Endothelial cell of umbilical vein (primary cell): ENCODE data around the gene PCDHGA8. TPM values are rescaled to one million over a fixed set of nuclear protein-coding genes. Genes with fewer than 3 reads are reported as not detected.
"Not testable (repeated sequence)": the region's sequence is repeated elsewhere in the genome, so short reads cannot be mapped to it uniquely, and the experiment has no call there.

ENCODE experiments used
- BruUV-seq: library from RNA; stranded (reverse); fragments of 400-500 nt; replicated peaks from 2 replicates; lab custom pipeline; 2021; lab: Mats Ljungman, UMichigan
- CTCF ChIA-PET: fragments of 300-600, 350-600 bp; sonication (Branson Sonifier 250); formaldehyde crosslinking; loops from one replicate; lab custom pipeline; 2021; ENCODE audit warnings: antibody characterized with exemption, inconsistent platforms; lab: Charles Lee
- POLR2A ChIA-PET: fragments of 300-600, 350-600 bp; sonication (Branson Sonifier 250); formaldehyde crosslinking; loops from one replicate; lab custom pipeline; 2021; ENCODE audit warnings: antibody characterized with exemption, inconsistent platforms; lab: Charles Lee
- DNase-seq: peaks from one replicate; pipeline ENCODE4 v3.0.0-alpha.2; 2011; ENCODE audit warnings: low read depth, low spot score
- FAIRE-seq: peaks from 2 replicates; lab custom pipeline; 2011; peaks lifted over from hg19 to GRCh38; lab: Jason Lieb, UNC
- H2AFZ ChIP-seq: 2 replicates; pipeline ENCODE4 v1.6.0; 2012; ENCODE audit warnings: low read depth, low read length, control low read depth, inconsistent platforms
- H3K27ac ChIP-seq: 2 replicates; pipeline ENCODE4 v1.5.1; 2011; ENCODE audit warnings: low read depth, mild to moderate bottlenecking, control low read depth, low read length, moderate library complexity; ENCODE audit not compliant: insufficient read depth
- H3K27me3 ChIP-seq, 2 experiments: 2 replicates each; pipeline versions ENCODE4 v1.6.0 to v1.6.1; 2011; ENCODE audit warnings: low read length in 2 of 2, mixed read lengths in 1 of 2; ENCODE audit not compliant: control insufficient read depth in 2 of 2, insufficient read depth in 2 of 2
- H3K36me3 ChIP-seq, 2 experiments: 2 replicates in 1 of 2; 3 replicates in 1 of 2; pipeline ENCODE4 v1.5.1; 2011; ENCODE audit warnings: low read length in 2 of 2, mild to moderate bottlenecking in 1 of 2, moderate library complexity in 1 of 2; ENCODE audit not compliant: control insufficient read depth in 2 of 2, insufficient read depth in 2 of 2; ENCODE audit errors: extremely low read depth in 1 of 2
- H3K4me1 ChIP-seq: 3 replicates; pipeline ENCODE4 v1.5.1; 2011; ENCODE audit warnings: mild to moderate bottlenecking, low read length; ENCODE audit not compliant: control insufficient read depth, insufficient read depth; ENCODE audit errors: extremely low read depth
- H3K4me2 ChIP-seq: 2 replicates; pipeline ENCODE4 v1.6.1; 2011; ENCODE audit warnings: low read length, control low read depth, mixed read lengths; ENCODE audit not compliant: insufficient read depth
- H3K4me3 ChIP-seq, 3 experiments: fragments of 200-600 bp in 1 of 3; sonication (generic), shearing (Covaris generic) in 1 of 3; replicated peaks in 1 of 3; 2 replicates each; pipeline ENCODE4 v1.5.1; 2011 to 2016; ENCODE audit warnings: control low read depth in 3 of 3, low read length in 3 of 3, mild to moderate bottlenecking in 2 of 3, inconsistent platforms in 1 of 3, low read depth in 1 of 3, moderate library complexity in 1 of 3; ENCODE audit not compliant: insufficient read depth in 1 of 3
- H3K79me2 ChIP-seq: 2 replicates; pipeline ENCODE4 v1.6.0; 2012; ENCODE audit warnings: low read length, inconsistent platforms; ENCODE audit not compliant: control insufficient read depth, insufficient read depth
- H3K9ac ChIP-seq: replicated peaks from 2 replicates; pipeline ENCODE3; 2011; ENCODE audit warnings: low read length, control low read depth; ENCODE audit not compliant: insufficient read depth; ENCODE audit errors: extremely low read depth
- H3K9me1 ChIP-seq: replicated peaks from 3 replicates; pipeline ENCODE4 v1.6.0; 2011; ENCODE audit warnings: mild to moderate bottlenecking, low read length; ENCODE audit not compliant: control insufficient read depth, insufficient read depth; ENCODE audit errors: extremely low read depth
- H3K9me3 ChIP-seq: replicated peaks from 2 replicates; pipeline ENCODE4 v1.5.1; 2012; ENCODE audit warnings: low read length, inconsistent platforms; ENCODE audit not compliant: control insufficient read depth, insufficient read depth
- H4K20me1 ChIP-seq: replicated peaks from 2 replicates; pipeline ENCODE3; 2011; ENCODE audit warnings: mild to moderate bottlenecking, low read length; ENCODE audit not compliant: control insufficient read depth, insufficient read depth; ENCODE audit errors: extremely low read depth
- CTCF ChIP-seq, 2 donors: IDR thresholded peaks; 1 replicate in 1 of 2; 2 replicates in 1 of 2; pipeline ENCODE4 v1.5.1; 2011; ENCODE audit warnings: low read length in 2 of 2, mild to moderate bottlenecking in 2 of 2, moderate library complexity in 2 of 2, control low read depth in 1 of 2, inconsistent platforms in 1 of 2, low read depth in 1 of 2; ENCODE audit not compliant: insufficient read depth in 1 of 2; ENCODE audit errors: extremely low read depth in 1 of 2
- EZH2 ChIP-seq: IDR thresholded peaks from 2 replicates; pipeline ENCODE4 v1.6.1; 2012; ENCODE audit warnings: borderline replicate concordance, low read depth, mild to moderate bottlenecking, moderate library complexity, low read length, inconsistent platforms; ENCODE audit not compliant: severe bottlenecking
- FOS ChIP-seq: IDR thresholded peaks from 2 replicates; pipeline ENCODE4 v1.6.1; 2011; ENCODE audit warnings: mild to moderate bottlenecking, low read length, moderate library complexity, borderline replicate concordance; ENCODE audit not compliant: insufficient read depth
- GATA2 ChIP-seq: IDR thresholded peaks from 2 replicates; pipeline ENCODE4 v1.7.0; 2011; ENCODE audit warnings: low read depth, mild to moderate bottlenecking, moderate library complexity, mixed read lengths, low read length; ENCODE audit not compliant: insufficient read length, insufficient read depth
- JUN ChIP-seq: IDR thresholded peaks from 2 replicates; pipeline ENCODE4 v1.6.1; 2011; ENCODE audit warnings: borderline replicate concordance, low read depth; ENCODE audit not compliant: insufficient read length, insufficient read depth
- MAX ChIP-seq: IDR thresholded peaks from 2 replicates; pipeline ENCODE4 v1.6.1; 2011; ENCODE audit not compliant: insufficient read depth, insufficient read length
- MYC ChIP-seq: IDR thresholded peaks from one replicate; pipeline ENCODE4 v1.6.1; 2011; ENCODE audit warnings: mild to moderate bottlenecking, low read depth, low read length
- POLR2A ChIP-seq: IDR thresholded peaks from 2 replicates; pipeline ENCODE4 v1.6.1; 2012; ENCODE audit warnings: low read depth, mild to moderate bottlenecking, control low read depth, low read length
- POLR2AphosphoS5 ChIP-seq: IDR thresholded peaks from 2 replicates; pipeline ENCODE4 v1.6.1; 2012; ENCODE audit warnings: low read depth, mild to moderate bottlenecking, control low read depth, low read length, moderate library complexity; ENCODE audit not compliant: insufficient read depth
- dilution Hi-C: fragments of 300-500 bp; cut with MboI; formaldehyde crosslinking; loops from one replicate; pipeline ENCODE4 v1.15.0; 2019; ENCODE audit warnings: low sequenced_read_pairs; ENCODE audit not compliant: extremely low pct_ligation_motif_present
- intact Hi-C: fragments of 100-400 bp; cut with micrococcal nuclease; formaldehyde crosslinking; loops from one replicate; pipeline ENCODE4 v1.10.0; 2022
- polyA plus RNA-seq, 4 experiments: library from polyadenylated mRNA; depleted of rRNA in 3 of 4; stranded (reverse) in 3 of 4; unstranded in 1 of 4; fragments of >200 nt; gene quantifications; 2 replicates each; pipeline versions ENCODE4 v1.2.1 to v1.2.3, GENCODE V29; 2011 to 2012; ENCODE audit warnings: missing spikeins in 1 of 4
- total RNA-seq: library from RNA; stranded (reverse); gene quantifications from 2 replicates; pipeline ENCODE4 v1.2.3, GENCODE V29; 2021

Gene PCDHGA8
- total and polyA plus RNA-seq, 2 donors (not counting 3 experiments of a cell fraction or from before 2014, with no cell fraction given): 0.44 to 0.95 TPM

GRCh38 chr5:141345327-141345726, 47.1 kb upstream of the PCDHGA8 start:
- Histone ChIP-seq H3K27ac (no peak overlapping the region), H2AFZ (no peak overlapping the region), H3K9ac (no peak overlapping the region), H3K4me2 (no peak overlapping the region), H3K36me3 (no peaks in the 10 kb centered on the region), H3K9me1 (no peaks in the 10 kb centered on the region), H3K79me2 (no peaks in the 10 kb centered on the region), H3K9me3 (no peaks in the 10 kb centered on the region), H3K27me3 (peaks cover 10 to 25% of the 10 kb centered on the region in 2 experiments), H3K4me1 (peaks cover 3% of the 10 kb centered on the region), H4K20me1 (no peaks in the 10 kb centered on the region), H3K4me3 (no peak overlapping the region)
- CTCF ChIA-PET: interaction anchor here (1.4 kb wide), 1 partner anchor 15 kb away, joined by 3 read pairs; the partner anchor contains the start of gene PCDHGA1
- DNase-seq: no peak
- TF ChIP-seq GATA2 (no peak), FOS (no peak), POLR2A (no peak), JUN (no peak), CTCF (IDR thresholded peaks at IDR 0.05; ENCODE audit: extremely low read depth in 1 of 2, insufficient read depth in 1 of 2, low read depth in 1 of 2, low read length in 2 of 2) (no peak), MYC (no peak), EZH2 (no peak), POLR2AphosphoS5 (no peak), MAX (no peak)
- dilution Hi-C loops: no loop called here
- POLR2A ChIA-PET: no interaction called here
- FAIRE-seq: no peak
- intact Hi-C loops: no loop called here
- no TSS peak for BruUV-seq

- FAIRE-seq, H3K9ac ChIP-seq, H2AFZ ChIP-seq, H3K4me1 ChIP-seq, H3K9me3 ChIP-seq, H3K79me2 ChIP-seq, H4K20me1 ChIP-seq, H3K27ac ChIP-seq, POLR2A ChIA-PET, H3K9me1 ChIP-seq, H3K4me3 ChIP-seq, H3K36me3 ChIP-seq, H3K4me2 ChIP-seq, intact Hi-C loops, BruUV-seq, DNase-seq, dilution Hi-C loops: not testable (repeated sequence)
- CTCF ChIA-PET: interaction anchor here (1.0 to 1.4 kb wide), 4 partner anchors 15 to 218 kb away, joined by 3 to 4 read pairs (median 3); partner anchors contain the start of genes PCDHGA1 and PCDHGB3
- H3K27me3 ChIP-seq: peaks cover 17 to 31% of the 10 kb centered on the region in 2 experiments
Measured at GRCh38 chr5:141346017-141346416, 46.4 kb upstream of the PCDHGA8 start.
